Lower leg skin (tissue), 4 donors: ENCODE results near the gene KRT34. TPM values are rescaled to one million over a fixed set of nuclear protein-coding genes. Genes with fewer than 3 reads are reported as not detected.
"Not testable (repeated sequence)": the region's sequence is repeated elsewhere in the genome, so short reads cannot be mapped to it uniquely, and the experiment has no call there.

ENCODE experiments used
- DNase-seq, 2 donors: peaks; one replicate each; pipeline ENCODE4 v3.0.0-alpha.2; 2019; ENCODE audit warnings: low spot score in 2 of 2
- H3K4me3 ChIP-seq: fragments of 200-600 bp; sonication (generic); 2 replicates; pipeline ENCODE4 v1.5.1; 2017; ENCODE audit warnings: mild to moderate bottlenecking, low read depth; ENCODE audit not compliant: poor library complexity, severe bottlenecking
- POLR2A ChIP-seq, 2 donors: fragments of 450-650 bp; IDR thresholded peaks; one replicate each; pipeline ENCODE4 v1.6.1; 2016 to 2017; ENCODE audit warnings: antibody characterized with exemption in 2 of 2, mild to moderate bottlenecking in 1 of 2, moderate library complexity in 1 of 2
- WGBS, 2 donors: methylation state at CpG; one replicate each; pipeline ENCODE4 v1.1.5; 2018; 5-methylcytosine and 5-hydroxymethylcytosine counted together
- intact Hi-C: fragments of 100-400 bp; cut with DNase I; formaldehyde crosslinking; loops from one replicate; pipeline ENCODE4 v1.15.0; 2023; ENCODE audit warnings: low total_unique reads
- total RNA-seq, 4 donors: library from RNA; depleted of rRNA; stranded (reverse); fragments of >200 nt; gene quantifications; one replicate each; pipeline ENCODE4 v1.1.0, GENCODE V29; 2016
- TF ChIP-seq, protein P1 (sequence below), 3 donors: fragments of 450-650 bp; IDR thresholded peaks; one replicate each; pipeline ENCODE4 v1.5.1; 2016; ENCODE audit warnings: antibody characterized with exemption in 3 of 3, mild to moderate bottlenecking in 3 of 3, moderate library complexity in 2 of 3

Gene KRT34
- total RNA-seq, 4 donors from 2014 or later = 0.72 to 143 (median 6.3) TPM

DNA sequence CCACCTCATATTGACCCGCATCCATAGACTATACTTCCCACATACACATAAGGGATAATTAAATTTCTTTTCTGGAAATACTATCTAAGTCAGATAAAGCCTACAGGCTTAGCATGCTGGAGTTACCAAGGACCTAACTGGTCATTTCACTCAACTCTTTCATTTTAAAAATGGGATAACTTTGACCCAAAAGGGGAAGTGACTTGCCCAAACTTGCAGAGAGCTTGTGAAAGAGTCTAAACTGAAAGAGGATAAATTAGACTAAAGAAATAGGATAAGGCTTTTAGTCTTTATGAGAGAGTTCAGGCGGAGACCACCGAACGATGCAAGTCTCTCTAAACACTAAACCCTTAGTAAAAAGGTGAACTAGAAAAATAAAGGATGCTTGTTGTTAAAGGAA lies 27.6 kb downstream of the KRT34 start:
- TF ChIP-seq POLR2A (IDR thresholded peaks at IDR 0.05) = no peak
- TF ChIP-seq, protein P1, sequence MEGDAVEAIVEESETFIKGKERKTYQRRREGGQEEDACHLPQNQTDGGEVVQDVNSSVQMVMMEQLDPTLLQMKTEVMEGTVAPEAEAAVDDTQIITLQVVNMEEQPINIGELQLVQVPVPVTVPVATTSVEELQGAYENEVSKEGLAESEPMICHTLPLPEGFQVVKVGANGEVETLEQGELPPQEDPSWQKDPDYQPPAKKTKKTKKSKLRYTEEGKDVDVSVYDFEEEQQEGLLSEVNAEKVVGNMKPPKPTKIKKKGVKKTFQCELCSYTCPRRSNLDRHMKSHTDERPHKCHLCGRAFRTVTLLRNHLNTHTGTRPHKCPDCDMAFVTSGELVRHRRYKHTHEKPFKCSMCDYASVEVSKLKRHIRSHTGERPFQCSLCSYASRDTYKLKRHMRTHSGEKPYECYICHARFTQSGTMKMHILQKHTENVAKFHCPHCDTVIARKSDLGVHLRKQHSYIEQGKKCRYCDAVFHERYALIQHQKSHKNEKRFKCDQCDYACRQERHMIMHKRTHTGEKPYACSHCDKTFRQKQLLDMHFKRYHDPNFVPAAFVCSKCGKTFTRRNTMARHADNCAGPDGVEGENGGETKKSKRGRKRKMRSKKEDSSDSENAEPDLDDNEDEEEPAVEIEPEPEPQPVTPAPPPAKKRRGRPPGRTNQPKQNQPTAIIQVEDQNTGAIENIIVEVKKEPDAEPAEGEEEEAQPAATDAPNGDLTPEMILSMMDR (IDR thresholded peaks at IDR 0.05) = no peak
- DNase-seq = no peak
- 85 to 89% methylated on average over 4 of the region's 4 CpGs for WGBS, 2 donors
- intact Hi-C loops = no loop called here
- no peak overlapping the region for H3K4me3 ChIP-seq

DNA sequence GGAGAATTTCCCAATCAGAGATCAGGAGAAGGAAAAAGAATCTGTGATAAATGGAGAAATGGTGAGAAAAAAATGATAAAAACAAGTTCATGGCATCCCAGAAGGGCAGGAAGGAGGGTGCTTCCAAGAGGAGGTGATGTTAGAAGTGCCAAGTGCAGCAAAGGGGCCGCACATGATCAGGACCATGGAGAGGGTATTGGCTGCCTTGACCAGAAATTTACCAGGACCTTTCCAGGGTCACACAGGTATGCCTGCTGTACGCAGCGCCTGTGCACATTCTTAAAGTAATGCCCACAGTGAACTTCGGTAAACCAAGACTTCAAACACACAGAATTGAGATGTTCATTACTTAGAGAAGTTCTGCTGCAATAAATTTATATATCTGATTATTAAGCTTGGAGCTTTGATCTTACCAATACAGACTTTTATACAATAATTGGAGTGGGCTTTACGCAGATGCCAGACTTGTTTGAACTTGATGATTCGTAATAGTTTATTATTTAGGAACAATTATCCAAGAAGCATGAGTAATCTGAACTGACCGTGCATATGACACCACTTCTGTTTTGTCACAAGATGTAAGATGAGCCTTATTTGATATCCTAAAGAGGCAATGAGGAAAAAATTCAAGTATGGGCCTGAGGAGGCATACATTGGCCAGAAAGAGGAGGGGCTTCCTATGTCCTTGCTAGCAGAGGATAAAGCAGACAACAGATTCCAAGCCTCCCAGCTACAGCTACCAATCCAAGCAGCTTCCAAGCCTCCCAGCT lies 29.3 kb downstream of the KRT34 start:
- 69 to 76% methylated on average over 7 of the region's 7 CpGs for WGBS, 2 donors
- no peak overlapping the region for H3K4me3 ChIP-seq
- TF ChIP-seq, protein P1 (IDR thresholded peaks at IDR 0.05) = no peak
- no peak for TF ChIP-seq POLR2A (IDR thresholded peaks at IDR 0.05)
- no peak for DNase-seq
- intact Hi-C loops = no loop called here

DNA sequence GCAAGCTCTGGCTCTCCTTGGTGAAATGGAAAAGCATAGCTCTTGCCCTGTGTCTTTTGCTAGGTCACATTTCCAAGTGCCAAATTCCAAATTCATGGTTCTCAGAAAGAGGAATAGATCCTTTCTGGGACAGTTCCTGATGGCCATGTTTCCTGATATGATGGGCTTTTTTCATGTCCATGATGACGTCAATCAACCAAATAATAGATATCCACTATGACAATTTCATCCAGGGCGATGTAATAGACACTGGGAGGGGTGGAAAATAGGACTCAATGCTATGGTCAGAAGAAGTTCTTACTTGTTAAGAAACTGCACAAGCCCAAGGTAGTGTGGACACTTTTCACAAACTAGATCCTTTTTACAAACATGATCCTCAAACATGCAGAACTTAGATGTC lies 30.9 kb downstream of the KRT34 start:
- no peak for DNase-seq
- WGBS, 2 donors = 69 to 90% methylated on average over 2 of the region's 2 CpGs
- H3K4me3 ChIP-seq = no peak overlapping the region
- TF ChIP-seq, protein P1 (IDR thresholded peaks at IDR 0.05) = no peak
- TF ChIP-seq POLR2A (IDR thresholded peaks at IDR 0.05) = no peak
- intact Hi-C loops = no loop called here

DNA sequence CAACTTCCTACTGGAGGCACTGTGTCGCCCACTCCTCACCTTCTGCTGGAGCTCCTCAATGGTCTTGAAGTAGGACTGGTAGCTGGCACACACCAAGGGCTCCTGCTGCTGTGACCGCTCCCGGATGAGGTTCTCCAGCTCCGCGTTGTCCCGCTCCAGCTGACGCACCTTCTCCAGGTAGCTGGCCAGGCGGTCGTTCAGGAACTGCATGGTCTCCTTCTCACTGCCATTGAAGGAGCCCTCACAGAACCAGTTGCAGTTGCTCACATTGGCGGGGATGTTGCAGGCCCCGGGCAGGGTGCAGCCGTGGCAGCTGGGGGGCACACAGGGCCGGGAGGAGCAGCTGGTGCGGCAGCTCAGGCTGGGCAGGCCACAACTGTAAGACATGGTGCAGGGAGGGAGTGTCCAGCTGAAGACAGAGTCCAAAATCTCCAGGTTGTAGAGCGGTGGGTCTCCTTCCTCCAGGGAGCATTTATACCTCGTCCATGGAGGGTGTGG lies 31.7 kb downstream of the KRT34 start, which contains the start of gene KRT33A:
Gene KRT33A (minus strand): TSS at position 448 of the 498 bp plus-strand sequence. CDS start 61 bp downstream, at position 387.
- WGBS, 2 donors = 92 to 93% methylated on average over 16 of the region's 16 CpGs
- intact Hi-C loops, H3K4me3 ChIP-seq, DNase-seq: not testable (repeated sequence)

DNA sequence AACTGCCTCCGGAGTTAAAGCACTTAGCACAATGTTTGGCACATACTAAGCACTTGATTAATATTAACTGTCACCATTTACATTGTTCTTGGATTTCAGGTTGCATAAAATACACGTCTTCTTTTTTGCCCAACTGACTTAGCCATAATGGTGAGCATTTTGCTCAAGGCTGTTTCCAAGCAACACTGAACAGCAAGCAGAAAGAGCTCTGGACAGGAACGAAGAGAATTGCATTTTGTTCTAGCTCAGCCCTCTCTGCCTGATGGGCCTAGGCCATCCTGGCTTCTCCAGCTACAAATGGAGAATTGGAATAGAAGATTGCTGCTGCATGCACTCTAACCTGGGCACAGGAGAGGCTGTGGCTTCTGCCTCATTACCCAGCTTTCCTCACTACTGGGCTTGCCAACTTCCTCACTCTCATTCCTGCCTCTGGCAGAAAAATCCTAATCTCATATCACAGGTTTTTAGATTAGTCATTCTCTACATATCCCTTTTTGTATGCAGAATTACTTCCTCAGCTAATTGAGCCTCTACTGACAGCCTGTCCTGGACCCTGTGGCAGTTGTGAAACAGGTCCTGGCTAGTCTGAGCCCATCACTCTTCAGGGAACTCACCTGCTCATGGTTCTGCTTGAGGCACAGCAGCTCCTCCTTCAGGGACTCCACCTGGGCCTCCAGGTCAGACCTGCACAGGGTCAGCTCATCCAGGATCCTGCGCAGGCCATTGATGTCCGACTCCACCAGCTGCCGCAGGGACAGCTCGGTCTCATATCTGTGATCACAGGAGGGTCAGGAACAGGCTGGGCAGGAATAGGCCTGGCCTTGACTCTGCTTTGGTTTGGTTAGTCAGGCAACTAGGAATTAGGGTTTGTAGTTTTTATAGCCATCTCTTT lies 34.0 kb downstream of the KRT34 start:
- intact Hi-C loops = no loop called here
- no peak for DNase-seq
- WGBS, 2 donors = 46 to 56% methylated on average over 6 to 7 of the region's 7 CpGs
- H3K4me3 ChIP-seq = no peak overlapping the region
- TF ChIP-seq, protein P1 (IDR thresholded peaks at IDR 0.05) = no peak
- no peak for TF ChIP-seq POLR2A (IDR thresholded peaks at IDR 0.05)

DNA sequence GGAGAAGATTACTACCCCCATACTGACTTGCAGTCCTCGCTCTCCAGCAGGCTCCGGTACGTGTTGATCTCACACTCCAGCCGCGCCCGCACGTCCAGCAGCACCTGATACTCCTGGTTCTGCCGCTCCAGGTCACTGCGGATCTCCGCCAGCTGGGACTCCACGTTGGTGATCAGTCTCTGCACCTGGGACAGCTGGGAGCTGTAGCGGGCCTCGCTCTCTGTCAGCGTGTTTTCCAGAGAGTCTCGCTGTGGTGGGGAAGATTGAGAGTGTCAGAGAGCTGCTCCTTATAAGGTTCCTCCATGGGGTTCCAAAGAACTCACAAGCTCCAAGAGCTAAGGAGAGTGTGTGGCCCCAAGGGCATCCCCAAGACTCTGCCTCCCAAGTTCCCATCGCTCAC lies 35.7 kb downstream of the KRT34 start:
- intact Hi-C loops, H3K4me3 ChIP-seq, DNase-seq: not testable (repeated sequence)
- WGBS, 2 donors = 87 to 92% methylated on average over 12 to 15 of the region's 16 CpGs
